WTC11 (cell line): ENCODE results near the gene VSIG10L2.

Source experiments
- CTCF ChIP-seq: fragments of 200-600 bp; IDR thresholded peaks from 2 replicates; pipeline ENCODE4 v1.8.0; 2022; ENCODE audit warnings: antibody characterized with exemption
- ESRRA ChIP-seq: sonication (generic); formaldehyde crosslinking; IDR thresholded peaks from 2 replicates; pipeline ENCODE4 v1.8.1; 2022; ENCODE audit warnings: mild to moderate bottlenecking, missing genetic modification reagents, borderline replicate concordance
- FOXP1 ChIP-seq: sonication (generic); formaldehyde crosslinking; IDR thresholded peaks from 2 replicates; pipeline ENCODE4 v1.8.0; 2022; ENCODE audit warnings: missing genetic modification reagents, mild to moderate bottlenecking, moderate library complexity, borderline replicate concordance
- TCF7 ChIP-seq: sonication (generic); formaldehyde crosslinking; IDR thresholded peaks from 2 replicates; pipeline ENCODE4 v1.8.0; 2022; ENCODE audit warnings: mild to moderate bottlenecking, low read depth, missing genetic modification reagents, moderate library complexity
- ZBTB21 ChIP-seq: sonication (generic); formaldehyde crosslinking; IDR thresholded peaks from 2 replicates; pipeline ENCODE4 v1.8.1; 2023; ENCODE audit warnings: mild to moderate bottlenecking, missing genetic modification reagents, borderline replicate concordance
- ZNF317 ChIP-seq: sonication (generic); formaldehyde crosslinking; IDR thresholded peaks from 2 replicates; pipeline ENCODE4 v1.8.1; 2023; ENCODE audit warnings: low read depth, mild to moderate bottlenecking, moderate library complexity, missing genetic modification reagents, borderline replicate concordance
- ZSCAN18 ChIP-seq: fragments of 250-450 bp; sonication (Bioruptor Pico); IDR thresholded peaks from 2 replicates; pipeline ENCODE4 v2.1.2; 2022; ENCODE audit warnings: mild to moderate bottlenecking, moderate library complexity
- TF ChIP-seq, protein P1 (sequence below): sonication (generic); formaldehyde crosslinking; IDR thresholded peaks from 2 replicates; pipeline ENCODE4 v1.8.1; 2023; ENCODE audit warnings: mild to moderate bottlenecking, missing genetic modification reagents, moderate library complexity
- TF ChIP-seq, protein P2 (sequence below): sonication (generic); formaldehyde crosslinking; IDR thresholded peaks from 2 replicates; pipeline ENCODE4 v1.8.0; 2022; ENCODE audit warnings: mild to moderate bottlenecking, missing genetic modification reagents

DNA sequence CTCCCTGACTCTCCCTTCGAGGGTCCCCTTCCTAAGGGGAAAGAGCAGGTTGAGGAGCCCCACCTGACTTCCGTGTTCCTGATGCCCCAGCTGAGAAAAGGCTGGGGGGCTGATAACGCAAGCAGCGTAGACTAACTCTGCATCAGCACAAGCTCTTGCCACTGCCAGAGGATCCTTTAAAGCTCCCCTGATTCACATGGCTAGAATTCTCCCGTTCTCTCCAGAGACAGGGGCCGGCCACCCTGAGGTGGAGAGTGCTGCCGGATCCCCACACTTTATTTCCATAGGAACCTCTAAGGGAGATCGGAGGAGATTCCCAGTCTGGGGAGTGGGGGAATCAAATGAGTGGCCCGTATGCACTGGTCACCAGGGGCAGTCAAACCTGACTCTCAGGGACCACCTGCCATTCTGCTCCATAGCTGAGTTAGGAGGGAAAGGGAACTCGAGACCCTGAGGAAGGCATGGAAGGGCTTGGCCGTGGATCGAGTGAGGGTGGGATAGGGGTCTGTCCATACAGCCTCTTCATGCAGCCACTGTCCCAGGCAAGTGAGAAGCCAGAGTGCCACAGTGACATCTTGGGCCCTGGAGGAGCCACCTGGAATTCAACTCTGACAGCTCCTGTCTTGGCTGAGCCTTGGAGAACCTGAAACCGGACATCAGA is 1.4 kb upstream of the VSIG10L2 start:
- TF ChIP-seq ZSCAN18 (CRISPR knock-in tag): no peak
- no peak for TF ChIP-seq FOXP1 (CRISPR knock-in tag)
- no peak for TF ChIP-seq CTCF
- no peak for TF ChIP-seq ZNF317 (CRISPR knock-in tag)
- no peak for TF ChIP-seq ZBTB21 (CRISPR knock-in tag)
- no peak for TF ChIP-seq ESRRA
- TF ChIP-seq, protein P1, sequence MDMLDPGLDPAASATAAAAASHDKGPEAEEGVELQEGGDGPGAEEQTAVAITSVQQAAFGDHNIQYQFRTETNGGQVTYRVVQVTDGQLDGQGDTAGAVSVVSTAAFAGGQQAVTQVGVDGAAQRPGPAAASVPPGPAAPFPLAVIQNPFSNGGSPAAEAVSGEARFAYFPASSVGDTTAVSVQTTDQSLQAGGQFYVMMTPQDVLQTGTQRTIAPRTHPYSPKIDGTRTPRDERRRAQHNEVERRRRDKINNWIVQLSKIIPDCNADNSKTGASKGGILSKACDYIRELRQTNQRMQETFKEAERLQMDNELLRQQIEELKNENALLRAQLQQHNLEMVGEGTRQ (CRISPR knock-in tag): no peak
- TF ChIP-seq, protein P2, sequence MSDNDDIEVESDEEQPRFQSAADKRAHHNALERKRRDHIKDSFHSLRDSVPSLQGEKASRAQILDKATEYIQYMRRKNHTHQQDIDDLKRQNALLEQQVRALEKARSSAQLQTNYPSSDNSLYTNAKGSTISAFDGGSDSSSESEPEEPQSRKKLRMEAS (CRISPR knock-in tag): no peak
- TF ChIP-seq TCF7 (CRISPR knock-in tag): no peak
